OCI-LY3 (cell line): Measurements from ENCODE around the gene RTP4.

Source experiments
- H2AFZ ChIP-seq: fragments of 200-600, 300-600 bp; shearing (Covaris generic); 2 replicates; pipeline ENCODE4 v1.6.0; 2014; ENCODE audit warnings: antibody characterized with exemption, low read depth, low read length
- H3K27ac ChIP-seq: fragments of 200-600, 300-600 bp; sonication (generic); 2 replicates; pipeline ENCODE4 v1.5.1; 2014; ENCODE audit warnings: mild to moderate bottlenecking, low read length, moderate library complexity, mixed read lengths
- H3K27me3 ChIP-seq: fragments of 200-600, 300-600 bp; sonication (generic); 2 replicates; pipeline ENCODE4 v1.6.1; 2014; ENCODE audit warnings: low read depth, low read length, mixed read lengths
- H3K36me3 ChIP-seq: fragments of 200-600, 300-600 bp; sonication (generic); replicated peaks from 2 replicates; pipeline ENCODE3; 2014; ENCODE audit warnings: low read depth, low read length, mixed read lengths
- H3K4me1 ChIP-seq: fragments of 300-600, 200-600 bp; sonication (generic); 2 replicates; pipeline ENCODE4 v1.6.1; 2014; ENCODE audit warnings: low read length, mixed read lengths
- H3K4me2 ChIP-seq: fragments of 200-600, 300-600 bp; sonication (generic); 2 replicates; pipeline ENCODE4 v1.6.1; 2014; ENCODE audit warnings: low read length, mixed read lengths
- H3K4me3 ChIP-seq: fragments of 300-600, 200-600 bp; sonication (generic); 2 replicates; pipeline ENCODE4 v1.5.1; 2014; ENCODE audit warnings: antibody characterized with exemption, mild to moderate bottlenecking, low read length, moderate library complexity
- H3K79me2 ChIP-seq: fragments of 300-600, 200-600 bp; shearing (Covaris generic); 2 replicates; pipeline ENCODE4 v1.6.1; 2014; ENCODE audit warnings: mild to moderate bottlenecking, low read length, mixed read lengths
- H3K9ac ChIP-seq: fragments of 300-600, 200-600 bp; shearing (Covaris generic); 2 replicates; pipeline ENCODE4 v1.6.0; 2014; ENCODE audit warnings: mild to moderate bottlenecking, low read length, moderate library complexity
- H3K9me3 ChIP-seq: fragments of 200-600, 300-600 bp; shearing (Covaris generic); 2 replicates; pipeline ENCODE4 v1.6.1; 2014; ENCODE audit warnings: low read length, mixed read lengths; ENCODE audit not compliant: insufficient read depth
- H4K20me1 ChIP-seq: fragments of 200-600, 300-600 bp; sonication (generic); 2 replicates; pipeline ENCODE4 v1.6.1; 2016; ENCODE audit warnings: low read length, mixed read lengths; ENCODE audit not compliant: insufficient read depth
- CTCF ChIP-seq: fragments of 200-600, 300-600 bp; sonication (generic); IDR thresholded peaks from 2 replicates; pipeline ENCODE4 v1.5.1; 2014; ENCODE audit warnings: antibody characterized with exemption, low read length, low read depth
- EZH2phosphoT487 ChIP-seq: fragments of 200-600 bp; shearing (Covaris generic); IDR thresholded peaks from 2 replicates; pipeline ENCODE4 v1.6.1; 2018; ENCODE audit warnings: antibody characterized with exemption, mixed run types, low read depth

RTP4 gene

GRCh38 chr3:187321766-187322165 is 46.4 kb upstream of the RTP4 start:
- H3K4me2 ChIP-seq = no peak overlapping the region
- no peaks in the 10 kb centered on the region for H3K36me3 ChIP-seq
- H3K4me3 ChIP-seq = no peak overlapping the region
- H3K27me3 ChIP-seq = peaks cover 19% of the 10 kb centered on the region
- no peak overlapping the region for H3K27ac ChIP-seq
- no peaks in the 10 kb centered on the region for H3K9me3 ChIP-seq
- no peak overlapping the region for H3K9ac ChIP-seq
- no peaks in the 10 kb centered on the region for H4K20me1 ChIP-seq
- no peak overlapping the region for H2AFZ ChIP-seq
- TF ChIP-seq CTCF (no peak), EZH2phosphoT487 (no peak)
- H3K4me1 ChIP-seq = peaks cover 12% of the 10 kb centered on the region
- no peaks in the 10 kb centered on the region for H3K79me2 ChIP-seq

- H3K79me2 ChIP-seq = no peaks in the 10 kb centered on the region
- H4K20me1 ChIP-seq = no peaks in the 10 kb centered on the region
- H3K27me3 ChIP-seq = peaks cover 14% of the 10 kb centered on the region
- no peak overlapping the region for H3K4me3 ChIP-seq
- H3K4me2 ChIP-seq = no peak overlapping the region
- peaks cover 12% of the 10 kb centered on the region for H3K4me1 ChIP-seq
- no peak for TF ChIP-seq CTCF
- no peak for TF ChIP-seq EZH2phosphoT487
- no peak overlapping the region for H3K9ac ChIP-seq
- no peaks in the 10 kb centered on the region for H3K36me3 ChIP-seq
- H3K27ac ChIP-seq = no peak overlapping the region
- no peaks in the 10 kb centered on the region for H3K9me3 ChIP-seq
- H2AFZ ChIP-seq = no peak overlapping the region
Measured at GRCh38 chr3:187322291-187322690, 45.9 kb upstream of the RTP4 start.

- no peak overlapping the region for H3K4me3 ChIP-seq
- no peaks in the 10 kb centered on the region for H3K79me2 ChIP-seq
- peaks cover 9% of the 10 kb centered on the region for H3K27me3 ChIP-seq
- no peak overlapping the region for H3K4me2 ChIP-seq
- no peaks in the 10 kb centered on the region for H3K36me3 ChIP-seq
- no peaks in the 10 kb centered on the region for H4K20me1 ChIP-seq
- TF ChIP-seq CTCF (no peak), EZH2phosphoT487 (no peak)
- H3K9ac ChIP-seq = no peak overlapping the region
- H3K9me3 ChIP-seq = no peaks in the 10 kb centered on the region
- H2AFZ ChIP-seq = no peak overlapping the region
- peaks cover 12% of the 10 kb centered on the region for H3K4me1 ChIP-seq
- H3K27ac ChIP-seq = no peak overlapping the region
Measured at GRCh38 chr3:187323091-187323490, 45.1 kb upstream of the RTP4 start.

- H3K27ac ChIP-seq = no peak overlapping the region
- no peak overlapping the region for H2AFZ ChIP-seq
- no peaks in the 10 kb centered on the region for H3K9me3 ChIP-seq
- no peak overlapping the region for H3K9ac ChIP-seq
- TF ChIP-seq CTCF = no peak
- TF ChIP-seq EZH2phosphoT487 = no peak
- peaks cover 12% of the 10 kb centered on the region for H3K27me3 ChIP-seq
- H3K4me1 ChIP-seq = no peaks in the 10 kb centered on the region
- no peaks in the 10 kb centered on the region for H4K20me1 ChIP-seq
- no peak overlapping the region for H3K4me3 ChIP-seq
- H3K79me2 ChIP-seq = no peaks in the 10 kb centered on the region
- no peak overlapping the region for H3K4me2 ChIP-seq
- H3K36me3 ChIP-seq = no peaks in the 10 kb centered on the region
Measured at GRCh38 chr3:187325632-187326031, 42.6 kb upstream of the RTP4 start.
